Measurements from ENCODE around the gene VSIG8. TPM values are rescaled to one million over a fixed set of nuclear protein-coding genes. Genes with fewer than 3 reads are reported as not detected.

The VSIG8 gene
- total and polyA plus RNA-seq, 9 donors = 0.06 to 0.48 (median 0.22) TPM; not detected in 3

GRCh38 chr1:159828581-159829272 lies 33.7 kb downstream of the VSIG8 start:
- DNase-seq = no peak
- H3K4me1 ChIP-seq (ENCODE audit: insufficient read depth) = peaks cover 2% of the 10 kb centered on the region
- WGBS, 3 donors = 82 to 86% (median 85%) methylated on average over 11 of the region's 11 CpGs

DNA sequence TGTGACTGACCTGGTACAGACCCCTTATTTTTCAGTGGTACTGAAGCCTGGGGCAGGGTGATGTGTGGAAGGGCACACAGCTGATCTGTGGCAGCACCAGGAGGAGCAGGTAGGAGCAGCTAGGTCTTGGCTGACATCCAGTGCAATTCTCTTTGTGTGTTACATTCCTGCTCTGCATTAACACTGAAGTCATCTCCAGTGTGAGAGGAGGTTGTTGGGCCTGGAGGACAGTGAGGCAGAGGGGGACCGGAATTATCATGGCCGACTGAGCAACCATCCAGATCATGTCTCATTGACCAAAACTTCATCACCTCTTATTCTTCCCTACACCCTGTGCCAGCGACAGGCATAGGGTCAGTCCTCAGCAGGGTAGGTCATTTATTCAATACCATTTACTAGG lies 34.3 kb downstream of the VSIG8 start:
- H3K36me3 ChIP-seq = no peaks in the 10 kb centered on the region
- intact Hi-C loops (cut with DNase I) = no loop called here
- H3K4me3 ChIP-seq = no peak overlapping the region
- no peak for DNase-seq
- WGBS, 3 donors = 62 to 92% (median 67%) methylated on average over 3 of the region's 3 CpGs
- H3K4me1 ChIP-seq (ENCODE audit: insufficient read depth) = peaks cover 2% of the 10 kb centered on the region
- no peaks in the 10 kb centered on the region for H3K9me3 ChIP-seq
- no peak overlapping the region for H3K27ac ChIP-seq
- no peaks in the 10 kb centered on the region for H3K27me3 ChIP-seq
- TF ChIP-seq EP300 (IDR thresholded peaks at IDR 0.05) = no peak
- TF ChIP-seq CTCF (IDR thresholded peaks at IDR 0.05) = no peak
- TF ChIP-seq POLR2A (IDR thresholded peaks at IDR 0.05) = no peak

More at GRCh38 chr1:159828581-159829272, 33.7 kb downstream of the VSIG8 start:
- Histone ChIP-seq H3K36me3 (no peaks in the 10 kb centered on the region), H3K9me3 (no peaks in the 10 kb centered on the region), H3K27me3 (no peaks in the 10 kb centered on the region), H3K27ac (no peak overlapping the region), H3K4me3 (no peak overlapping the region)
- intact Hi-C loops (cut with DNase I) = no loop called here
- no peak for TF ChIP-seq EP300 (IDR thresholded peaks at IDR 0.05)
- TF ChIP-seq CTCF (IDR thresholded peaks at IDR 0.05) = no peak
- TF ChIP-seq POLR2A (IDR thresholded peaks at IDR 0.05) = no peak

- Histone ChIP-seq H3K4me3 (no peak overlapping the region), H3K9me3 (no peaks in the 10 kb centered on the region), H3K27me3 (no peaks in the 10 kb centered on the region), H3K27ac (no peak overlapping the region), H3K36me3 (no peaks in the 10 kb centered on the region), H3K4me1 (ENCODE audit: insufficient read depth) (peaks cover 2% of the 10 kb centered on the region)
- WGBS, 3 donors = 89 to 92% (median 91%) methylated on average over 3 of the region's 3 CpGs
- TF ChIP-seq CTCF (IDR thresholded peaks at IDR 0.05) (no peak), EP300 (IDR thresholded peaks at IDR 0.05) (no peak), POLR2A (IDR thresholded peaks at IDR 0.05) (no peak)
- intact Hi-C loops (cut with DNase I) = no loop called here
- no peak for DNase-seq
Measured at GRCh38 chr1:159827549-159827948, 34.9 kb downstream of the VSIG8 start.

DNA sequence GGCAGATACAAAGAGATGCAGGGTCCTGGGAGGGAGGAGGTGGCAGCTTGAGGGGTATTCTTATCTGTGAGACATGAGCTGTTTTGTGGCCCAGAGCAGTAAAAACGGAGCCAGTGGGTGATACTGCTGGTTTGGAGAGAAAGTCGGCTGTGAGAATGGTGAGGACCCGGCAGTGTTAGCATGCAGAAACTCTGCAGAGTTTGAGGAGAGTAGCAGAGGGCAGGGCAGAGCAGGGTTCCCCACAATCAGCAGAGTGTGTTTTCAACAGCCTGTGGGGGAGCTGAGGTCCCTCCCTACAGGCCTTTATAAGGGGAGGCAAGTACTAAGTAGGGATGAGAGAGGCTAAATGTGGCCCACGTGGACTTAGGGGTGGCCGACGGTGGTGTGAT lies 35.4 kb downstream of the VSIG8 start:
- H3K4me3 ChIP-seq = no peak overlapping the region
- 79 to 86% (median 84%) methylated on average over 6 of the region's 6 CpGs for WGBS, 3 donors
- no peaks in the 10 kb centered on the region for H3K27me3 ChIP-seq
- no peaks in the 10 kb centered on the region for H3K9me3 ChIP-seq
- no peak for TF ChIP-seq POLR2A (IDR thresholded peaks at IDR 0.05)
- TF ChIP-seq CTCF (IDR thresholded peaks at IDR 0.05) = no peak
- TF ChIP-seq EP300 (IDR thresholded peaks at IDR 0.05) = no peak
- peaks cover 2% of the 10 kb centered on the region for H3K4me1 ChIP-seq (ENCODE audit: insufficient read depth)
- no peak for DNase-seq
- H3K27ac ChIP-seq = no peak overlapping the region
- intact Hi-C loops (cut with DNase I) = no loop called here
- no peaks in the 10 kb centered on the region for H3K36me3 ChIP-seq

Measured in ovary (tissue), 9 donors.